SK-N-SH treated with all-trans-retinoic acid at 6 μM for 48 hours (cell line): ENCODE measurements around the gene GALNTL6.

Experiments
- ATAC-seq: fragments of 200-7000 bp; cut with Tn5 transposase; 3 replicates; pipeline ENCODE4 v1.9.1; 2020; ENCODE audit warnings: mild to moderate bottlenecking, moderate library complexity
- CSDC2 ChIP-seq: fragments of 250-450 bp; sonication (Bioruptor Pico); IDR thresholded peaks from 2 replicates; pipeline ENCODE4 v1.5.0; 2020; ENCODE audit warnings: mild to moderate bottlenecking, moderate library complexity
- ISL1 ChIP-seq: fragments of 250-450 bp; sonication (Bioruptor Pico); IDR thresholded peaks from 2 replicates; pipeline ENCODE4 v2.1.2; 2022; ENCODE audit warnings: mild to moderate bottlenecking, moderate library complexity
- TOX ChIP-seq: fragments of 250-450 bp; sonication (Bioruptor Pico); IDR thresholded peaks from 2 replicates; pipeline ENCODE4 v1.8.0; 2021; ENCODE audit warnings: mild to moderate bottlenecking, moderate library complexity, borderline replicate concordance
- TSHZ2 ChIP-seq: fragments of 250-450 bp; sonication (Bioruptor Pico); IDR thresholded peaks from 2 replicates; pipeline ENCODE4 v1.5.0; 2020; ENCODE audit warnings: mild to moderate bottlenecking, moderate library complexity
- ZC3H10 ChIP-seq: fragments of 250-450 bp; sonication (Bioruptor Pico); IDR thresholded peaks from 2 replicates; pipeline ENCODE4 v1.5.1; 2021; ENCODE audit warnings: mild to moderate bottlenecking, moderate library complexity
- ZFP30 ChIP-seq: fragments of 450-650 bp; formaldehyde crosslinking; IDR thresholded peaks from 2 replicates; pipeline ENCODE4 v1.5.0; 2022; ENCODE audit warnings: mild to moderate bottlenecking, moderate library complexity
- ZNF8 ChIP-seq: fragments of 450-650 bp; formaldehyde crosslinking; IDR thresholded peaks from 2 replicates; pipeline ENCODE4 v1.5.0; 2020; ENCODE audit warnings: mild to moderate bottlenecking, moderate library complexity

The GALNTL6 gene

GRCh38 chr4:173088144-173088543 is 1274.9 kb downstream of the GALNTL6 start:
- ATAC-seq: no peak
- no peak for TF ChIP-seq TOX (CRISPR knock-in tag)
- TF ChIP-seq ZNF8 (CRISPR knock-in tag): no peak
- no peak for TF ChIP-seq CSDC2
- no peak for TF ChIP-seq TSHZ2 (CRISPR knock-in tag)
- TF ChIP-seq ISL1: no peak
- no peak for TF ChIP-seq ZC3H10 (CRISPR knock-in tag)
- no peak for TF ChIP-seq ZFP30 (CRISPR knock-in tag)
